SJSA1 (cell line): Measurements from ENCODE around the gene MAP3K2. TPM values are rescaled to one million over a fixed set of nuclear protein-coding genes. Genes with fewer than 3 reads are reported as not detected.

Experiments
- DNase-seq, 2 experiments: peaks; one replicate each; pipeline ENCODE4 v3.0.0-alpha.2; 2015 to 2020; ENCODE audit warnings: low spot score in 2 of 2, low read depth in 1 of 2
- H3K27ac ChIP-seq: fragments of 250-450 bp; sonication (Bioruptor Pico); 2 replicates; pipeline ENCODE4 v1.5.1; 2020; ENCODE audit warnings: mild to moderate bottlenecking, moderate library complexity
- H3K27me3 ChIP-seq: fragments of 250-450 bp; sonication (Bioruptor Pico); replicated peaks from 2 replicates; pipeline ENCODE4 v1.5.1; 2020; ENCODE audit warnings: mild to moderate bottlenecking, moderate library complexity
- H3K36me3 ChIP-seq: fragments of 250-450 bp; sonication (Bioruptor Pico); 2 replicates; pipeline ENCODE4 v1.5.1; 2020; ENCODE audit warnings: mild to moderate bottlenecking
- H3K4me1 ChIP-seq: fragments of 250-450 bp; sonication (Bioruptor Pico); replicated peaks from 2 replicates; pipeline ENCODE4 v1.6.1; 2021; ENCODE audit warnings: mild to moderate bottlenecking
- H3K4me3 ChIP-seq: fragments of 250-450 bp; sonication (Bioruptor Pico); 2 replicates; pipeline ENCODE4 v1.5.1; 2020; ENCODE audit warnings: mild to moderate bottlenecking
- H3K9me3 ChIP-seq: fragments of 250-450 bp; sonication (Bioruptor Pico); replicated peaks from 2 replicates; pipeline ENCODE4 v1.5.1; 2020; ENCODE audit warnings: mild to moderate bottlenecking
- total RNA-seq: library from RNA; depleted of rRNA; stranded (reverse); fragments of >200 nt; shearing (Covaris generic); gene quantifications from 2 replicates; pipeline ENCODE4 v1.2.3, GENCODE V29; 2014

The MAP3K2 gene
- total RNA-seq, 1 experiment from 2014 or later: 41.7 TPM

GRCh38 chr2:127407091-127407490 lies 19.3 kb upstream of the MAP3K2 start:
- H3K27ac ChIP-seq: no peak overlapping the region
- no peaks in the 10 kb centered on the region for H3K36me3 ChIP-seq
- H3K27me3 ChIP-seq: no peaks in the 10 kb centered on the region
- H3K9me3 ChIP-seq: no peaks in the 10 kb centered on the region
- no peak overlapping the region for H3K4me3 ChIP-seq
- no peak for DNase-seq
- peaks cover 43% of the 10 kb centered on the region for H3K4me1 ChIP-seq

- H3K4me1 ChIP-seq: peaks cover 36% of the 10 kb centered on the region
- H3K27ac ChIP-seq: no peak overlapping the region
- DNase-seq: no peak
- no peak overlapping the region for H3K4me3 ChIP-seq
- no peaks in the 10 kb centered on the region for H3K9me3 ChIP-seq
- H3K27me3 ChIP-seq: no peaks in the 10 kb centered on the region
- no peaks in the 10 kb centered on the region for H3K36me3 ChIP-seq
Measured at GRCh38 chr2:127406454-127406853, 18.7 kb upstream of the MAP3K2 start.

- Histone ChIP-seq H3K9me3 (no peaks in the 10 kb centered on the region), H3K27ac (no peak overlapping the region)
- DNase-seq: peak in 1 of 2 experiments; percentile 14
Measured at GRCh38 chr2:127405255-127405610, 17.5 kb upstream of the MAP3K2 start.

GRCh38 chr2:127404466-127405254 lies 16.9 kb upstream of the MAP3K2 start:
- Histone ChIP-seq H3K4me3 (no peak overlapping the region), H3K27me3 (no peaks in the 10 kb centered on the region), H3K36me3 (no peaks in the 10 kb centered on the region), H3K9me3 (no peaks in the 10 kb centered on the region), H3K27ac (no peak overlapping the region), H3K4me1 (peaks cover 19% of the 10 kb centered on the region)
- DNase-seq: peak in 1 of 2 experiments; percentile 29

More at GRCh38 chr2:127405255-127405610, 17.5 kb upstream of the MAP3K2 start:
- no peak overlapping the region for H3K4me3 ChIP-seq
- H3K27me3 ChIP-seq: no peaks in the 10 kb centered on the region
- H3K4me1 ChIP-seq: peaks cover 24% of the 10 kb centered on the region
- H3K36me3 ChIP-seq: no peaks in the 10 kb centered on the region

- Histone ChIP-seq H3K27me3 (no peaks in the 10 kb centered on the region), H3K4me1 (peaks cover 20% of the 10 kb centered on the region), H3K27ac (no peak overlapping the region), H3K4me3 (no peak overlapping the region), H3K9me3 (no peaks in the 10 kb centered on the region), H3K36me3 (no peaks in the 10 kb centered on the region)
- no peak for DNase-seq
Measured at GRCh38 chr2:127403460-127403859, 15.7 kb upstream of the MAP3K2 start.

- Histone ChIP-seq H3K9me3 (no peaks in the 10 kb centered on the region), H3K4me3 (no peak overlapping the region), H3K36me3 (no peaks in the 10 kb centered on the region), H3K27me3 (no peaks in the 10 kb centered on the region), H3K4me1 (peaks cover 17% of the 10 kb centered on the region), H3K27ac (no peak overlapping the region)
- DNase-seq: no peak
Measured at GRCh38 chr2:127401757-127402695, 14.3 kb upstream of the MAP3K2 start.

- DNase-seq: no peak
- Histone ChIP-seq H3K36me3 (no peaks in the 10 kb centered on the region), H3K4me3 (no peak overlapping the region), H3K27me3 (no peaks in the 10 kb centered on the region), H3K9me3 (no peaks in the 10 kb centered on the region), H3K27ac (no peak overlapping the region), H3K4me1 (peaks cover 16% of the 10 kb centered on the region)
Measured at GRCh38 chr2:127400897-127401756, 13.4 kb upstream of the MAP3K2 start.

- H3K27ac ChIP-seq: no peak overlapping the region
- H3K9me3 ChIP-seq: no peaks in the 10 kb centered on the region
- no peaks in the 10 kb centered on the region for H3K27me3 ChIP-seq
- no peaks in the 10 kb centered on the region for H3K36me3 ChIP-seq
- H3K4me1 ChIP-seq: peaks cover 16% of the 10 kb centered on the region
- H3K4me3 ChIP-seq: no peak overlapping the region
- DNase-seq: no peak
Measured at GRCh38 chr2:127400533-127400896, 12.7 kb upstream of the MAP3K2 start.

- Histone ChIP-seq H3K9me3 (no peaks in the 10 kb centered on the region), H3K36me3 (no peaks in the 10 kb centered on the region), H3K27ac (no peak overlapping the region), H3K4me3 (no peak overlapping the region), H3K4me1 (peaks cover 16% of the 10 kb centered on the region), H3K27me3 (no peaks in the 10 kb centered on the region)
- DNase-seq: peak; percentile 81 to 96
Measured at GRCh38 chr2:127398239-127398590, 10.4 kb upstream of the MAP3K2 start.

- peaks cover 19% of the 10 kb centered on the region for H3K4me1 ChIP-seq
- H3K27ac ChIP-seq: no peak overlapping the region
- no peak overlapping the region for H3K4me3 ChIP-seq
- no peak for DNase-seq
- no peaks in the 10 kb centered on the region for H3K9me3 ChIP-seq
- no peaks in the 10 kb centered on the region for H3K27me3 ChIP-seq
- no peaks in the 10 kb centered on the region for H3K36me3 ChIP-seq
Measured at GRCh38 chr2:127397568-127398238, 9.9 kb upstream of the MAP3K2 start.

- peak in 1 of 2 experiments; percentile 31 for DNase-seq
- Histone ChIP-seq H3K27ac (no peak overlapping the region), H3K36me3 (no peaks in the 10 kb centered on the region)
Measured at GRCh38 chr2:127394492-127394891, 6.7 kb upstream of the MAP3K2 start.

GRCh38 chr2:127392828-127393578 lies 5.2 kb upstream of the MAP3K2 start:
- no peaks in the 10 kb centered on the region for H3K9me3 ChIP-seq
- H3K36me3 ChIP-seq: no peaks in the 10 kb centered on the region
- H3K4me1 ChIP-seq: peaks cover 19% of the 10 kb centered on the region
- peak in 1 of 2 experiments; percentile 5 for DNase-seq
- no peaks in the 10 kb centered on the region for H3K27me3 ChIP-seq
- H3K4me3 ChIP-seq: no peak overlapping the region
- no peak overlapping the region for H3K27ac ChIP-seq

More at GRCh38 chr2:127394492-127394891, 6.7 kb upstream of the MAP3K2 start:
- no peaks in the 10 kb centered on the region for H3K9me3 ChIP-seq
- H3K4me3 ChIP-seq: no peak overlapping the region
- peaks cover 20% of the 10 kb centered on the region for H3K4me1 ChIP-seq
- no peaks in the 10 kb centered on the region for H3K27me3 ChIP-seq
